ES-I3 (cell line): ENCODE results near the gene DCLRE1A.

Experiments used
- H3K36me3 ChIP-seq: 2 replicates; pipeline ENCODE4 v1.6.1; 2013; ENCODE audit warnings: mild to moderate bottlenecking, low read length, control low read depth, moderate library complexity; ENCODE audit not compliant: insufficient read depth
- H3K4me1 ChIP-seq: 2 replicates; pipeline ENCODE4 v1.6.1; 2013; ENCODE audit warnings: mild to moderate bottlenecking, control low read depth, low read length; ENCODE audit not compliant: insufficient read depth
- H3K9ac ChIP-seq: 2 replicates; pipeline ENCODE4 v1.6.1; 2013; ENCODE audit warnings: low read depth, mild to moderate bottlenecking, low read length, moderate library complexity
- H3K9me3 ChIP-seq: 2 replicates; pipeline ENCODE4 v1.6.1; 2013; ENCODE audit warnings: mild to moderate bottlenecking, low read length, moderate library complexity; ENCODE audit not compliant: control insufficient read depth, insufficient read depth

DCLRE1A gene

GRCh38 chr10:113872139-113873030, 18.5 kb upstream of the DCLRE1A start:
- Histone ChIP-seq H3K4me1 (no peaks in the 10 kb centered on the region), H3K36me3 (peaks cover 6% of the 10 kb centered on the region; the same call in 1 of the 2 replicates), H3K9ac (no peak overlapping the region), H3K9me3 (no peaks in the 10 kb centered on the region; the same call in 1 of the 2 replicates)

- H3K9me3 ChIP-seq = no peaks in the 10 kb centered on the region; the same call in 1 of the 2 replicates
- no peak overlapping the region for H3K9ac ChIP-seq
- H3K4me1 ChIP-seq = no peaks in the 10 kb centered on the region
- H3K36me3 ChIP-seq = peaks cover 6% of the 10 kb centered on the region; the same call in 1 of the 2 replicates
Measured at GRCh38 chr10:113869789-113870188, 15.9 kb upstream of the DCLRE1A start.

GRCh38 chr10:113867904-113868303, 14.0 kb upstream of the DCLRE1A start:
- H3K36me3 ChIP-seq = peaks cover 6% of the 10 kb centered on the region; the same call in 1 of the 2 replicates
- H3K4me1 ChIP-seq = no peaks in the 10 kb centered on the region
- no peaks in the 10 kb centered on the region; the same call in 1 of the 2 replicates for H3K9me3 ChIP-seq
- no peak overlapping the region for H3K9ac ChIP-seq

GRCh38 chr10:113866551-113867394, 12.9 kb upstream of the DCLRE1A start:
- Histone ChIP-seq H3K9me3 (no peaks in the 10 kb centered on the region; the same call in 1 of the 2 replicates), H3K36me3 (0 out of 2 replicates have a peak, but pooled peaks cover 6% of the 10 kb centered on the region), H3K9ac (no peak overlapping the region), H3K4me1 (no peaks in the 10 kb centered on the region)

DNA sequence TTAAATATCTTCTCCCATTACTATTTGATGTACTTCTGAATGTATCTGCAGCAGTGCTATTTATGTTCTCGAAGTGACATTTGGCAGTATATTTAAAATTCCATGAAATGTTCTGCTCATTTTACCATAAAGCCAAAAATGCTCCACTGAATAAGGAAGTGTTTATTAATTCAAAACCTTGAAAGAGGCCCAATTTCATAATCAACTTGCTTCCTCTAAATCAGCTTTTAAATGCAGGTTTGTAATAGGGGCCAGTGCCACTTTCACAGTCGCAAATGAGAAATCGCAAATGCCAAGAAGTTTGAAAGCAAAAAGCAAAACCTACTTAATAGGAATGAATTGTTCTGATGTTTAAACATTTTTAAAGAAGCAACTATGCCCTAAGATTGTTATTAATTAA, 12.0 kb upstream of the DCLRE1A start:
- Histone ChIP-seq H3K9ac (no peak overlapping the region), H3K4me1 (no peaks in the 10 kb centered on the region), H3K36me3 (0 out of 2 replicates have a peak, but pooled peaks cover 6% of the 10 kb centered on the region), H3K9me3 (no peaks in the 10 kb centered on the region)

DNA sequence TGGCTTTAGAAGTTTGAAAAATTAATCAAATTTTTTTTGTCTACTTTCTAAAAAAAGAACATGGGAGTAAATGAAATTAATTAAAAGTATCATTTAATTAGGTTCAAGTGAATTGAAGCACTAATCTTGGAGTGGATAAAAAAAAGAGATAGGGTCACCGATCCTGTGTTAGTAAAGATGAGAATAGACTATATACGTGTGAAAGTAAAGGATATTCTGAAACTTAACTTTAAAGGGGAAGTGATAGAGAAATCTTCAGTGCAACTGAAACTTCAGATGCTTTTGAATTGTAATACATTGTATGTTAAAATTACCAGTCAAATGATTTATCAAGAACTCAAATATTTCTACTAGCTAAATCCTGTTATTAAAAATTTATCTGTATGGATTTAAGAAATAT, 5.4 kb upstream of the DCLRE1A start:
- Histone ChIP-seq H3K9me3 (no peaks in the 10 kb centered on the region; the same call in 1 of the 2 replicates), H3K4me1 (no peaks in the 10 kb centered on the region), H3K36me3 (0 out of 2 replicates have a peak, but pooled peaks cover 2% of the 10 kb centered on the region), H3K9ac (no peak overlapping the region)

DNA sequence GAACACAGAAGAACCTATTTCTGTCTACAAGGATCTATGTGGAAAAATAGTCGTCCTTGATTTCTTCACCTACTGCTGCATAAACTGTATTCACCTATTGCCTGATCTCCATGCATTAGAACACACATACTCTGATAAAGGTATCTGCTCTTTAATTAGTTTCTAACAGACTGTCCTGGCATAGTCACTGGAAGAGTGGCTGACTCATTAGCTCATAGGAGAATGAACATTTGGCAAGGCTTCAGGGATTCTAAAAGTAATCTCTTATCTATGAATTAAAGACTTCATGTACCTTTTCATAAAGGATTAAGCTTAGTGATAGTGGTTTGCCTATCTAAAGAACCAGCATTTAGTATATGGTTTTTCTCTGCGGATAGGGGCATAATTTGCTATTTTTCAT, 4.7 kb upstream of the DCLRE1A start:
- H3K9me3 ChIP-seq = no peaks in the 10 kb centered on the region; the same call in 1 of the 2 replicates
- H3K9ac ChIP-seq = no peak overlapping the region
- 0 out of 2 replicates have a peak, but pooled peaks cover 2% of the 10 kb centered on the region for H3K36me3 ChIP-seq
- no peaks in the 10 kb centered on the region for H3K4me1 ChIP-seq

GRCh38 chr10:113857210-113857609, 3.3 kb upstream of the DCLRE1A start:
- no peak overlapping the region for H3K9ac ChIP-seq
- no peaks in the 10 kb centered on the region; the same call in 1 of the 2 replicates for H3K9me3 ChIP-seq
- H3K36me3 ChIP-seq = 0 out of 2 replicates have a peak, but pooled peaks cover 2% of the 10 kb centered on the region
- no peaks in the 10 kb centered on the region for H3K4me1 ChIP-seq

DNA sequence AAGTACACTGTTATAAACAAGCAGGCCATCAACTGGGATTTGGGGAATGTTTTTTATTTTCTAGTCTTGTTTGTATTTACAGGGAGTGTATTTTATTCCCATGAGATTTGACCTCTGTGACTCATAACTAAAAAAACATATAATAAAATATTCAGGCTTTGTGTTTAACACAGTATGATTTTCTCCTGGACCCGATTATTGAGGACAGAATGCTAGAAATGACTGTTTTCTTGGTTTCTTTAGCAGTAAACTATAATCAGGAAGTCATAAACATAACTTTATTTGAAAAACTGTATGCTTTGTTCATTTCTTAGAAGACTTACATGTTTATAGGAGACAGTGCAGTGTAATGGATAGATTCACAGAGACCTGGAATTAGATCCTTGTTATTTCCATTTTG, 2.7 kb upstream of the DCLRE1A start:
- H3K36me3 ChIP-seq = 0 out of 2 replicates have a peak, but pooled peaks cover 2% of the 10 kb centered on the region
- H3K9ac ChIP-seq = 0 out of 2 replicates have a peak overlapping the region, but pooled peaks have one; percentile 100
- H3K9me3 ChIP-seq = no peaks in the 10 kb centered on the region; the same call in 1 of the 2 replicates
- H3K4me1 ChIP-seq = no peaks in the 10 kb centered on the region

GRCh38 chr10:113854761-113855588, 1.1 kb upstream of the DCLRE1A start:
- 0 out of 2 replicates have a peak, but pooled peaks cover 2% of the 10 kb centered on the region for H3K36me3 ChIP-seq
- H3K9ac ChIP-seq = peak overlapping the region; percentile 100
- H3K4me1 ChIP-seq = no peaks in the 10 kb centered on the region
- H3K9me3 ChIP-seq = no peaks in the 10 kb centered on the region

GRCh38 chr10:113853578-113854012, 287 bp downstream of the DCLRE1A start:
- Histone ChIP-seq H3K4me1 (no peaks in the 10 kb centered on the region), H3K9me3 (no peaks in the 10 kb centered on the region), H3K9ac (peak overlapping the region; percentile 100), H3K36me3 (no peaks in the 10 kb centered on the region)

DNA sequence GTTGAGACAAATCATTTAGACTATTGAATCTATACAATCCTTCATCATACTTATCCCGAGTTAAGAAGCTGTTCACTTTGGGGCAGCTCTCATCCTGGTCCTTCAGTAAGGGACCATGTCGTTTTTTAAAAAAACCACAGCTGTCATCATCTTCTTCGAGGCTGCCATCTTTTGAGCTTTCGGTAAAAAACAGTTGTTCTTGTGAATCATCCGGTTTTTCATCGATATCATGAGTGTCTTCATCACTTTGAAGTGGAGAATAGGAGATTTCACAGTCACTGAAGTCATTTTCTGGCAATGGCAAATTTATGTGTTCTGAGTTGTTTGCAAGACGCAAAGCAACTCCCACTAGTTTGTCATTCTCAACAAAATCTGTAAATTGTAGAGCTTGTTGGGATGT, 3.9 kb downstream of the DCLRE1A start:
- no peaks in the 10 kb centered on the region for H3K4me1 ChIP-seq
- no peak overlapping the region for H3K9ac ChIP-seq
- no peaks in the 10 kb centered on the region for H3K9me3 ChIP-seq
- no peaks in the 10 kb centered on the region for H3K36me3 ChIP-seq

- no peak overlapping the region for H3K9ac ChIP-seq
- H3K9me3 ChIP-seq = no peaks in the 10 kb centered on the region
- H3K36me3 ChIP-seq = no peaks in the 10 kb centered on the region
- peaks cover 3% of the 10 kb centered on the region for H3K4me1 ChIP-seq
Measured at GRCh38 chr10:113849140-113849803, 4.6 kb downstream of the DCLRE1A start.
